HK-2 (cell line): ENCODE results near the gene NKX1-2.

ENCODE experiments used
- DNase-seq: peaks from one replicate; pipeline ENCODE4 v3.0.0-alpha.2; 2018; ENCODE audit not compliant: unreplicated experiment

The NKX1-2 gene

DNA sequence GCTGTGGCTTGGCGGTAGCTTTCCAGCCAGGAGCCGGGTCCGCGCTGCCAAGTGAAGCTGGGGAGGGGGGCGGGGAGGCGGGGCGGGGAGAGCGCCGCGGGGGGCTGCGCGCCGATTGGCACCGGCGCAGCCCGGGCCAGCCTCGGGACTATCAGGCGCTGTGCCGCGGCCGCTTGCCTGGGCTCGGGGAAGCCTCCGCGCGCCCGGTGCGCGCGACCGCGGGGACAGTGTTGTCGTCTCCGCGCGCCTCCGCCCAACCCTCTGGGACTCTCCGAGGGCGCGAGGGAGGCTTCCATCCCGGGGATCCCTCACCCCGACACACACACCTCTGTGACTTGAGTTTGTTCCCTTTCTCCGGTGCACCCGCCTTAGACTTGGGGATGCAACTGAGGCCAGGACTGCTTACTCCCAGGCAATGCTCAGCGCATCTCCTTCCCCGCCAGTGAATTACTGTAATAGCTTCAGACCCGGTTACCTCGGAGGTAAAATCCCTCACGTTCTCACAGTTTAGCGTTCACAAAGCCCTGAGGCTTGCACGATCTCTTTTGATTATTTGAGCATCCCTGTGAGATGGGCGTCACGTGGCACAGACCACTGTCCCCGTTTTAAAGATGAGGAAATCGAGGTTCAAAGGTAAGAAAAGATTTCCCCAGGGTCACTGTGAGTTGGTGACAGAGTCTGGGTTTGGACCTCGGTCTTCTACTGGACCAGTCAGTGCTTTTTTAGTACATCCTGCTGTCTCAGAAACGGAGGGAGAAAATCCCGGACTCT is at the start of gene NKX1-2:
NKX1-2 (minus strand) TSS at position 24 of the 771 bp plus-strand sequence. CDS start 92 bp downstream, outside the sequence.
- DNase-seq = no peak

DNA sequence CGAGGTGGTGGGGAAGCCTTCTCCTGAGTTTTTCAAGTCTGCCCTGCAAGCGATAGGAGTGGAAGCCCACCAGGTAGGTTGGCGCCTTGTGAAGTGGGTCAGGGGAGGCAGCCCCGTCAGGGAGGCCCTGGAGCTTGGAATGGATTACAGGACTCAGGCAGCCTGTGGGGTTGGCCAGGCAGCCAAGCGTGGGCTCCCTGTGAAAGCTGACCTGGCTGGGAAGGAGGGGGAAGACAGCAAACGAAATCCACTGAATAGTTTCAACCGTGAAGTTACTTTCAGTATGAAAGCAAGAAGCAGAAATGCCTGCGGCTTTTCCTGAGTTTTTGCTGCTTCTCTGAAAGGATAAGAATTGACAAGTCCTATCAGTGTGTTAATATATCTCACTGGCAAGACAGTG is 48.2 kb upstream of the NKX1-2 start:
- no peak for DNase-seq

DNA sequence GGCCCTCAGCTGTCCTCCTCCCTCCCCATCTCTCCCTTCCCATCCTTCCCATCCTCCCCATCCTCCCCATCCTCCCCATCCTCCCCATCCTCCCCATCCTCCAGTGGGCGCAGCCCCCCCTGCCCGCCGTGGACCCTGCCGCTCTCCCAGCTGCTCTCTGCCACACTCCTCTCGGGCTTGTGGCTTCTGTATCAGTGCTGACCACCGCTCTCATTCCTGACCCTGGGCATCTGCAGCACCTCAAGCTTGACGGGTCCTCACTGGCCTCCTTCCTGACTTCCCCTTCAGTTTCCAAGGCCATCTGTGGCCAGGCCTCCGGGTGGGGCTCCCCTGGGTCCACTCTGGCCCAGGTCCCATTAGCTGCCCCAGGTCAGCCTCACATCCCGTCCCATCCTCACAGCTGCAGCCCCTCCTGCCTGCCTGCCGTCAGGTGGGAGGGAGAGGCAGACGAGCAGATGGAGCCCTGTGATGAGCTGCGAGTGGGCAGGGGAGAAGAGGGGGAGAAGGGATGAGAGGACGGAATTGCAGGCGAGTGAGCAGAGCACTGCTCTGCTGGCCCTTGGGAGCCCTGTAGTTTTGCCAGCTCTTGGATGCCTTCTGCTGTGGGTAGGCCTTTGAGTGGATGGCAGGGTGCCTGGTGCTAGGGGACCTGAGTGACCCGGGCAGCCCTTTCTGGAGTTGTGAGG is 47.5 kb upstream of the NKX1-2 start:
- DNase-seq = no peak

DNA sequence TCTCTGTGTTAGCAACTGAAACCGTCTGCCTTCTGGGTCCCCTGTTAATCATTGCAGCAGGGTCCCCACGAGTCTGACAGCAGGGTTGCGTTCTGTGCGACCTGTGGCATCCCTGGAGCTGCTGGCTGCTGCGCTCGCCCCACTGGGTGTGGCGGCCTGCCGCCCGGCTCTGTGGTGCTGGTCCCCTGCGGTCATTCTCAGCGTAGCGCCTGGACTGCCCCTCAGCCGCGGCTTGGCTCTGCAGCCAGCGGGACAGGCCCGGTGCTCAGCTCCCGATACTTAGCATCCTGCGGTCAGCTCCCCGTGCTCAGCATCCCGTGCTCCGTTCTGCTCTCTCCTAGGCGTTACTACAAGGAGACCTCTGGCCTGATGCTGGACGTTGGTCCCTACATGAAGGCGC is 46.8 kb upstream of the NKX1-2 start:
- no peak for DNase-seq

DNA sequence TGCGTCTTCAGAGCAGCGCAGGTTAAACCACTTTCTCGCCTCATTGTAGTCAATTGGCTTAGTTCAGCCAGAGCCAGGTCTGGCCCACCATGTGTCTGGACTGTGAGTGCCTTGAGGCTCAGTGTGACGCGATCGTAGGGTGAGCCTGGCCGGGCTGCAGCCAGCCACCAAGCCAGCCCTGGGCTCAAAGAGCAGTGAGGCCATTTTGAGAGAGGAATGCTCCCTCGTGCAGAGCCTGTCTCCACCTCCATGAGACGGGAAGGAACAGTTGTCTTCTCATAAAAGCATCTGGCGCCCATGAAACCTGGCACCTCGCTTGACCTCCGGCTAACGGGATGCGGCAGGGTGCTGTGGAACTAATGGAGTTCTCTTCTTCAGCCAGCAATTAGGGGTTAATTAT is 46.3 kb upstream of the NKX1-2 start:
- no peak for DNase-seq

DNA sequence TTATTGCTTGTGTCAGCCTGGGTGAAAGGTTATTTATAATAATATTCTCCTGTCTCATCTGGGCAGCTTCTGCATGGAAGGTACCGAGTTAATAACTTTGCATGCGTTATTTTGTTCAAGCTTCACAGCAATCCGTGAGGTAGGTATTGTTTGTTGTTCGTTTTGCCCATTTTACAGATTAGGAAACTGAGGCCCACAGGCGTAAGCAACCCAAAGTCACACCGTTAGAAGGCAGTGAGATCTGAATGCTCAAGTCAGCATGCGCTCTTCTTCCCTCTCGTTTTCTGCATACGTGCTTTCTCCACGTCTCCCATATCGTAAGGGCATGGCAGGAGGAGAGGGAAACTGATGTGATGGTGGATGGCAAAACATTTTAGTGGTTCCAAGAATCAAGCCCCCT is 45.9 kb upstream of the NKX1-2 start:
- no peak for DNase-seq

DNA sequence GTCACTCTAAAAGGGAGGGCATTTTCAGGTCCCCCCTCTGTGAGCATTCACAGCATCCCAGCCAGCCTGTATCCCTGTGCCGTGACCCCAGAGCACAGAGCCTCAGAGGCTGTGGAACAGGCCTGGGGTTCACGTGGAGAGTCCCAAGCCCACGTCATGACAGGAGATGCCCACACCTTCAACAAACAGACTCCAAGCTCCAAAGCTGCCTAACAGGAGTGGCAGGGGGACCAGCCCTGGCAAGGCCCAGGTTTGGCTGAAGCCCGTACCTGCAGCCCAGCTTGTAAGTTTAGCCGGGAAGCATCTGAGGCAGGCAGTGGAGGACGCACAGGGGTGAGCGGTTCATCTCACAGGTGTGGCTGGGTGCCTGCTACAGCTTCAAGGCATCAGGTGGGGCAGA is 45.3 kb upstream of the NKX1-2 start:
- no peak for DNase-seq

DNA sequence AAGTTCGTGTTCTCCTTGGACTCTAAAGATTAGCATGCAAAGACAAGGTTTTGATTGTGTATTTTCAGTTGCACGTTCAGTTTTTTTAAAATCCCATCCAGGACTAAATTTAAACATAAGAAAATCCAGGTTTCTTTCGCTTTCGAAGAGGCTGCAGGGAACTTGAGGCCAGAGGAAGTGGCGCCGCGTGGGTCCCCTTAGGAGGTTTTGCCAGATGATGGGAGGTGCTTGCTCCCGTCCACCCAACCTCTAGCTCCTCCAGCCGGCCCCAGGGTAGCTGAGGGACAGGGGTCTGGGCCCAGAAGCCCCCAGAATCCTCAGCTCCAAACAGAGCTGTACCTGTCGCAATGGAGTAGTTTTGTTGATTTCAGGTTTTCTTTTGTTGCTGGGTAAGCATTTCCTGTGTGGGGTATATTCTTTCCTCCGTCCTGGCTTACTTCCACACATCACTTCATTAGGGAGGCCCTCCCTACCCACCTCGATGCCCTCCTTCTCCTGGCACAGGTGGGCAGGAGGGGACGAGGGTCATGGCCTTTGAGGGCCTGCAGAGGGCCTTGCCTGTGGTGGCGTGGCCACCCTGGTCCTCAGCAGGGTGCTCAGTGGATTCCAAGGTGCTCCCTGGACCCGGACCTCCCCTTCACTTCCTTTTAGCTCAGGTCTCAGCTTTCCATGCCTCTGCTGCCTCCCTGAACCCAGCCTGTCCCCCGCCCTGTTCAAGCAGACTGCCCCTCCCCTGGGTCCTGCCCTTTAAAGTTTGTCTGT is 44.4 kb upstream of the NKX1-2 start:
- no peak for DNase-seq

DNA sequence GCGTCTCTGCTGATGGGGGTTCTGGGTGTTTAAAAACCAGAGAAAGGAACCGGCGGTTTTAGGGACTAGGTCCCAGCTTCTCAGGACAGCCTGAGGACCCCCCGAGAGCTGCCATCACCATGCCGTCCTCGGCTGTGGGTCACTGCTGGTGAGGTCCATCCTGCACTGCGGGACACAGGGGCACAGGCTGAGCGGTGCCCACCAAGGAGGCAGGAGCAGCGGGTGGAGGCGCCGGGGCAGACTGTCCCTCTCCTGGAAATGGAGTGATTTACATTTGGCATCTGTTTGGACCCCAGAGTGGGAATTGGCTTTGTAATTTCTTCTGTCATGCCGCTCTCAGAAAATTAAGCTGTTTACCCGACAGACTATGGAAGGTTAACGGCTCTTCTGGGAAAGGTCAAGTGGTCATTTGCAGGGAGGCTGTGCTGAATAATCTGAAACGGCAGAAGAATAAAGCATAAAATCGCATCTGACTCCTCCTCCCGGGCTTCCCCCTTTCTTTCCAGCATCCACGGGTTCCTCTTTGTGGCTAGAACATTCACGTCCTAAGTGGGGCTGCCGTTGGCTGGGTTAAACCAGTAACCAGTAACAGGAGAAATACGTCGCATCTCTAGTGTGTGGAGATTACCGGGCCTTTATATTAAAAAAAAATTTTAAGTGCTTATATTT is 43.5 kb upstream of the NKX1-2 start:
- DNase-seq = no peak

DNA sequence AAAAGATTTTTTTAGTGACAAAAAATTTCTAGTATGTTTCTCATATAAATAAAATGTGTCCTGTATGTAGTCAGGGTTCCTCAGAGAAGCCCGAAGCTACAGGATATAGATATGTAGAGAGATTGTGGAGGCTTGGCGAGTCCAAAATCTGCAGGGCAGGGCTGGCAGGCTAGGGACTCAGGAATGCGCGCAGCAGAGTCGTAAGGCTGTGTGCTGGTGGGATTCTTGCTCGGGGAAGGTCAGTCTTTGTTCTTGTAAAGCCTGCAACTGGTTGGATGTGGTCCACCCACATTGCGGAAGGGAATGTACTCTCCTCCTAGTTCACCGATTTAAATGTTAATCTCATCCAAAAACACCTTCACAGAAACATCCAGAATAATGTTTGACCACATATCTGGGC is 42.4 kb upstream of the NKX1-2 start:
- DNase-seq = no peak

DNA sequence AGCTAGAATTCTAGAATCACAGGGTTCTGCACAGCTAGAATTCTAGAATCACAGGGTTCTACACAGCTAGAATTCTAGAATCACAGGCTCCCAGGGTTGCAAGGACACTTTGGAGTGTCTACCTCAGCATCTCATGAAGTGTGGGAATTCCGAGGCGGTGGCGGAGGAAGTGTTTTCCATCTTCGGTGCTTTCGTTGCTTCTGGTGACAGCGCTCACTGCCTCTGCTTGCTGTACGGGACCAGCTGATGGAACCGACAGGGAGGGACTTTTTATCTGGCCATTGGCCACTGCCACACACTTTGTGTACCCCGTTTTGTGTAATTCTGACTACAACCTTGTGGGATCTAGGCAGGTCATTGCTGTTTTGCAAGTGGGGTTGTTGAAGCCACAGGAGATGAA is 41.3 kb upstream of the NKX1-2 start:
- DNase-seq = no peak

DNA sequence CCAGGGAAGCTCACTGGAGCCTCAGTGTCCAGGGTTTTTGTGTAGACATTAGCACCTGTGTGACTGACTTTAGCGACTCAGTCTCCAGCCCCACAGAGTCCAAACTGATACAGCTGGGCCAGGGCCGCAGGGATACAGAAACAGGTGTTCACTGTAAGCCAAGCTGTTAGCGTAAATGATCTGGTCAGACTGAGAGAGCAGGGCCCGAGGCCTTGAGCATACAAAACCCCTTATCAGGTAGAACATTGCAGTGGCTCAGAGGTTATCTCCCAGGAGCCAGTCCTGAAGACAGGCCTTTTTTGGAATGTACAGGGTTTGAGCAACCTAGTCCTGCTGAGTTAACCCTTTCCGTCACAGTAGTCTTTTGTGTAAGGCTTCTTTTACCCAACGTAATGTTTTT is 36.8 kb upstream of the NKX1-2 start:
- no peak for DNase-seq

DNA sequence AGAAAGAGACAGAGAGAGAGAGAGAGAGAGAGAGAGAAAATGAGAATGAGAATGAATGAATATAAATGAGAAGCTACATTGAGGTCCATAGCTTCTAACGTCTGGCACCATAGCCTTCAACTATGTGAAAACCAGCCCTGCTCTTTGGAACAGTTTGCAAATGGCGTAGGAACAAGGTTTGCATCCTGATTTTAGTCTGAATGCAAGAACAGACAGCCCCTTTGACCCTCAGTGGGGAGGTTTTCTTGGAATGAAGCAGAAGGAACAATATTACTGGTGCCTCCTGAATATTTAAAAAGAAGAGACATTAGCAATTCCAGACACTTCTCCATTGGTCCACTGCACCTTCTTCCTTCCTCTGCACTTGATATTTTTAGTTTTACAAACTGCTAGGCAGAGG is 34.8 kb upstream of the NKX1-2 start:
- no peak for DNase-seq

DNA sequence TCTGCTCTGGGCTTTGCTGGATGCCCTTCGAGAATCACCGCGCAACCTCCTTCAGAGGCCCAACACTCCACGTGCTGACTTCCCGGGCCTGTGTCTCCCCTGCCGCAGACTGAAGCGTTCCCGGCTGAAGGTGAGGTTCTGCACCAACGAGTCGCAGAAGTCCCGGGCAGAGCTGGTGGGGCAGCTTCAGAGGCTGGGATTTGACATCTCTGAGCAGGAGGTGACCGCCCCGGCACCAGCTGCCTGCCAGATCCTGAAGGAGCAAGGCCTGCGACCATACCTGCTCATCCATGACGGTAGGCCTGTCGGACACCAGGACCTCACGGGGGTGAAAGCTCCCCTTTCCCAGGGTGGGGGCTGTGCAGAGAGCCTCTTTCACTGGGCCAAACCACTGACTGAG is 34.2 kb upstream of the NKX1-2 start:
- DNase-seq = no peak

DNA sequence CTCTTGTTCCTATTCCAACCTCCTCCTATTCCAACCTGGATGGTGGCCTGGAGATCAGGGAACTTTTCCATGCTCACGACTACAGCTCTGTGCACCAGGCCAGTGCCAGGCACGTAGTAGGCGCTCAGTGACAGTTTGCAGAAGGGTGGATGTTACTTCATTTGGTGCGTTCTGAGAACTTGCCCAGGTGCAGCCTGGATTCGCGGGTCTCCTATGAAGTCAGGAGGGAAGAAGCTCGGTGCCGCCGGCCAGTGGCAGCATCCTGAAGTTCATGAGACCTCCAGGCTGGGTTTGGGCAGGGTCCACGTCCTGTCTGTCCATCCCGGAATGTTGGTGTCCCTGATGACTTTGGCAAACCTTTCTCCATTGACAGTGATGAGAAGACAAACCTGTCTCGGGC is 33.0 kb upstream of the NKX1-2 start:
- DNase-seq = no peak

DNA sequence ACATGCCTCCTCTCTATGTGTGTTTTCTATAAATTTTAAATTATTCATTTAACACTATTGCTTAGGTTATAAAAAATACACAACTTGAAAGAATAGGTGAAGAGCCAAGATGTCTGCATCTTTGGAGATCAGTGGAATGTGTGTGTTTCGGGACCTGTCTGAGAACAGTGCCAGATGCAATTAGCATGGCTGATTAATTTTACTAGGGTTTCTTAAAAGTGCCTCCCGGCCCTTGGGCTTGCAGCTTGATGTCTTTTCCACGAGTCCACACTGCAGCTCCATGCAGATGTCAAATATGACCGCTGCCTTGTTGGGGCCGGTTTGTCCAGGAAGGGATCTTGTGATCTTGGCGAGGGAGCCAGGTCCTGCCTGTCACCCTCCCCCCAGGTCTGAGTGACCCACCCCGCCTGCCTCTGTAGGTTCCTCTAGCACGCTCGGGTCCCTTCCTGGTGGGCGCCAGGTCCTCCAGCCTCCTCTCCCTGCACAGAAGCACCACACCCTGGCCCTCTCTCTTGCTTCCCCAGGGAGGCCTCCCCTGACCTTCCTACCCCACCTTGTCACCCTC is 32.5 kb upstream of the NKX1-2 start:
- DNase-seq = no peak

DNA sequence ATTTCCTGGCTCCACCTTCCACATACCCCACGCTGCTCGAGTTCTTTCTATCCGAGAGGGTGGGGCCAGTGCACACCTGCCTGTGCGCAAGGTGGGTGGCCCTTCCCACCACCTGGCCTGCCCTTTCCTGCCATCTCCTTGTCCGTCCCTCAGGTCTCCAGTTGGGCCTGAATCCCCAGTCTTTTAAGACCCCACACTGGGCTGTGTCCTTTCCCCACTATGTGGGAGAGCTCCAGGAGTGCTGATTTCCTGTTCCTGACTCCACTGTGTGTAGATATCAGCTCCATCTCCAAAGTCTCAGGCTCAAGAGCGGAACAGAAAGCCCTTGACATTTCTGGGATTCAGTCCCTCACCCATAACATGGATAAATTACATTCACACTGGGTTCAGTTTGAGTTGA is 31.9 kb upstream of the NKX1-2 start:
- no peak for DNase-seq

DNA sequence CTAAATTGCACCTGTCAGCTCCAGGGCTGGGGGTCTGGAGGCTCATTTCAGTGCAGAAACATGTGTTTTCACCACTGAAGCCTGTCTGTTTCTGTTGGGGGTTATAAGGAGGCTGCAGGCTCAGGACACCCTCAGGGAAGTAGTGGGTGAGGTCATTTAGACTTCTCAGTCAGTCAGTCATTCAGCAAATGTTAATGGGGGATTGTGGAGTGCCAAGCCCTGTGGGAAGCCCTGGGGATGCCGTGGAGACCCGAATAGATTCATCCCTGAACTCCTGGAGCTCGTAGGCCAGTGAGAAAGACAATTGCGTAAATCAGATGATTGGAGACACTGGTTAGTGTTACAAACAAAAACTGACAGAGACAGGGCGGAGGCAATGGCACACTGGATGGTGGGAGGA is 31.0 kb upstream of the NKX1-2 start:
- DNase-seq = no peak

DNA sequence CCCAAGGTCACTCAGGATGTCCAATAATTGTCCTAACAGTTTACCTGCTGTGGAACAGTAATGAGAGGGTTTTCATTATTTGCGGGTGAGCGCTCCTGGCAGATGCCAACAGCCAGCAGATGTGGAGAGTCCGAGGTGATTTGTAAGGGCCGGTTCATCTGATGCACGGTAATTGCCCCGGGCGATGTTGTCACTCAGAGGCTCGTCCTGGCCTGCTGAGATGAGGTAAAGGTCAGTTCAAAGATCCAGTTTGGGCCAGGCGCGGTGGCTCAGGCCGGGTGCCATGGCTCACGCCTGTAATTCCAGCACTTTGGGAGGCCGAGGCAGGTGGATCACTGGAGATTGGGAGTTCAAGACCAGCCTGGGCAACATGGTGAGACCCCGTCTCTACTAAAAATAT is 28.7 kb upstream of the NKX1-2 start:
- no peak for DNase-seq

DNA sequence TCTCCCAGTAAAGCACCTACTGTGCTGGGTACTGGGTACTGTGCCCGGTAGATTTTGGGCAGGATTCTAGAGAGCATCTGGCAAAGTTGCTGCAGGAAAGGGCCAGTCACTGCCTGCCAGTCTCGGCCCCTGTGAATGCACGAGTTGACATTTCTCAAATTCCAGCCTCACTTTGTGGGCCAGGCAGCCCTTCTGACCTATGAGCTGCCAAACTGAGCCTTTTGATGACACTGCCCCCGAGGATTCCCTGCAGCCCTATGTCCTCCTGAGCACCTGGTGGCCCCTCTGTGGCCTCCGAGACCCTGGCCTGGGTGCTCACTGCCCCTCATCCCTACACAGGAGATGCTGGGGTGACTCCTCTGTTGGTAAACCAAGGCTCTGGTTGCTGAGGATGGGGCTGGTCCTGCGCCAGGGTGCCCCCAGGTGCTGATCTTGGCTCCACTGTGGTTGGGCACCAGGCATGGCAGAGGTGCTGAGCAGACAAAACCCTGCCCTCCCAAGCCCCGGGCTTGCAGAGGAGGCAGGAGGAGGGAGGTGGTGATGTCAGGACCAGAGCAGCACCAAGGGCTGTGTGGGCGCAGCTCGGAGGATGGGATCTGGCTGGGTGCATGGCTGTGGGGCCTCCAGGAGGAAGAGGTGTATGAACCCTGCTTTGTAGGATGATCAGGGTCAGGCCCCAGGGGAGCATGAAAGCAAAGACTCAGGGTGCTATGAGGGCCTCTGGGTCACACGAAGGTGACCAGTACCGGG is 28.0 kb upstream of the NKX1-2 start:
- no peak for DNase-seq

DNA sequence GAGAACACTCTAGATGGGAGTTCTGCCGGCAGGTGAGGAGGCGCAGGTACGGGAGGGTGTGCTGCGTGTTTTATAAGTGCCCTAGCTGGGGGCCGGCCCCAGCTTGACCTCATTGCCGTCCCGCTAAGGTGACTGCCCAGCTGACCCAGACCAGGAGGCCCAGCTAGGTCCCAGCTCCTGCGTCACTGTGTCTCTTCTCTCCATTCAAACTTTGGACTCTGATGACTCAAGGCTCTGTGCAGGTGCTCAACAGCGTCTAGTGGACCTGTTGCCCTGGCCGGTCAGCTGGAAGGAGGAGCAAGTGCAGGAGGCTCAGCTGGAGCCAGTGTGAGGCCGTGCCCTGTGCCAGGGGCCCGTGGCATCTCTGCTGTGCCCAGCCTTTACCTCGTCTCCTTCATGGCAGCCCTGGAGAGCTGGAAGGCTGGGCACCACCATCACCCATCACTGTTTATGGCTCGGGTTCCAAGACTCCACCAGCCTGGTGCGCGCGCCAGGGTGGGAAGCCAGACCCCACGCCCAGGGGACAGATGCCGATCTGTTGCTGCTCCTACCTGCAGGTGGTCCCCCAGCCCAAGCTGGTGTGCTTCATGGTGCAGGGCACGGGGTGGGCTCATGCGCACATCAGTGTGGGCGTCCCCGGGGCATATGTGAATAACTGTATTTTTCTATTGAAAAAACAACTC is 26.3 kb upstream of the NKX1-2 start:
- no peak for DNase-seq
